ENCODE measurements around the gene FAM151B. TPM values are rescaled to one million over a fixed set of nuclear protein-coding genes. Genes with fewer than 3 reads are reported as not detected.

FAM151B gene
- total RNA-seq, 1 donor from 2014 or later: 11.1 TPM

GRCh38 chr5:80588858-80589540 is 101.1 kb downstream of the FAM151B start:
- no peak for DNase-seq (ENCODE audit: low spot score)

DNA sequence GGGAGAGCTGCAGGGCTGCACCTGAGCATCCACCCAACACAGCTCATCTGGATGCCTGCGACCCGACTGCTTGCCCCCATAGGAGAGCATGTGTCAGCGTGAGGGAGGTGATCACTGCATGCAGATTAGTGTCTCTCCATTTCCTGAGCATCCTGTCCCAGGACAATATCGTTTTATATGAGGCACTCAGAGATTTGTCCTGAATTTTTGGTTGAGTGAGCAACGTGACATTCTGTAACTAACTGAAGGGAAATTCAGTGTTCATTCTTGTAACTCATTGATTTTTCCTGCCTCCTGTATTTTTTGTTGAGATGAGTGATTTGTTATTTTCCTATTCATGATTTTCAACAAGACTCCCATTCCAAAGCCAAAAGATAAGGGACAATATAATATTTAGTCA is 102.9 kb downstream of the FAM151B start:
- no peak for DNase-seq (ENCODE audit: low spot score)

- no peak for DNase-seq (ENCODE audit: low spot score)
Measured at GRCh38 chr5:80591352-80591751, 103.5 kb downstream of the FAM151B start.

GRCh38 chr5:80592105-80592504 is 104.2 kb downstream of the FAM151B start:
- no peak for DNase-seq (ENCODE audit: low spot score)

Other genes with a start within 250 kb of the FAM151B start
- gene SERINC5, start 232.1 kb upstream of the FAM151B start, total RNA-seq (ENCODE audit: insufficient read depth, low replicate concordance): 17.1 TPM
- gene SPZ1, start 168.1 kb upstream of the FAM151B start, total RNA-seq (ENCODE audit: insufficient read depth, low replicate concordance): 3.9 TPM
- gene ZFYVE16, start 80.0 kb upstream of the FAM151B start, total RNA-seq (ENCODE audit: insufficient read depth, low replicate concordance): 51.0 TPM
- gene ANKRD34B, start 82.2 kb downstream of the FAM151B start, total RNA-seq (ENCODE audit: insufficient read depth, low replicate concordance): 4.1 TPM
- 19.7 TPM for gene MSH3, start 166.6 kb downstream of the FAM151B start, total RNA-seq (ENCODE audit: insufficient read depth, low replicate concordance)
- gene DHFR, start 166.9 kb downstream of the FAM151B start, total RNA-seq (ENCODE audit: insufficient read depth, low replicate concordance): 11.6 TPM